Thyroid gland (tissue), 4 donors: ENCODE measurements around the gene KIF3B.

Experiments
- POLR2A ChIP-seq, 2 donors: fragments of 450-650 bp; IDR thresholded peaks; one replicate each; pipeline ENCODE4 v1.6.1; 2017; ENCODE audit warnings: antibody characterized with exemption in 2 of 2, mild to moderate bottlenecking in 2 of 2, moderate library complexity in 1 of 2
- TF ChIP-seq, protein P1 (sequence below), 6 experiments: fragments of 200-600 bp in 3 of 6; fragments of 450-650 bp in 3 of 6; sonication (generic) in 3 of 6; IDR thresholded peaks; one replicate each; pipeline ENCODE4 v1.5.1; 2016 to 2019; ENCODE audit warnings: antibody characterized with exemption in 6 of 6, mild to moderate bottlenecking in 2 of 6, inconsistent platforms in 1 of 6, moderate library complexity in 1 of 6

DNA sequence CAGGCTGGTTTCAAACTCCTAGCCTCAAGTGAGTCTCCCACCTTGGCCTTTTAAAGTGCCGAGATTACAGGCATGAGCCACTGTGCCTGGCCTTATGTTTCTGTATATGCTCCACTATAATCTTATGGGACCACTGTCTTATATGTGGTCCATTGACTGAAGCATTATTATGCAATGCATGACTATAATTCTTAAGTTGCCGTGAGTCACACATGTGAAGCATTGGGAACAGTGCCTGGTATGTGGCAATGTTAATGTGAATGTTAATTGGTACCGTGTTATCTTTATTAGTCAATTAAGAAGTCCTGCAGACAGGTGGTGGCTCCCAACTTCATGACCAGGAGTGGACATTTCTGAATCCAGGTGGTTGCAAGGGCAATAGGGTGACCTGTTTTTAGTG is 66.0 kb downstream of the KIF3B start:
- TF ChIP-seq, protein P1, sequence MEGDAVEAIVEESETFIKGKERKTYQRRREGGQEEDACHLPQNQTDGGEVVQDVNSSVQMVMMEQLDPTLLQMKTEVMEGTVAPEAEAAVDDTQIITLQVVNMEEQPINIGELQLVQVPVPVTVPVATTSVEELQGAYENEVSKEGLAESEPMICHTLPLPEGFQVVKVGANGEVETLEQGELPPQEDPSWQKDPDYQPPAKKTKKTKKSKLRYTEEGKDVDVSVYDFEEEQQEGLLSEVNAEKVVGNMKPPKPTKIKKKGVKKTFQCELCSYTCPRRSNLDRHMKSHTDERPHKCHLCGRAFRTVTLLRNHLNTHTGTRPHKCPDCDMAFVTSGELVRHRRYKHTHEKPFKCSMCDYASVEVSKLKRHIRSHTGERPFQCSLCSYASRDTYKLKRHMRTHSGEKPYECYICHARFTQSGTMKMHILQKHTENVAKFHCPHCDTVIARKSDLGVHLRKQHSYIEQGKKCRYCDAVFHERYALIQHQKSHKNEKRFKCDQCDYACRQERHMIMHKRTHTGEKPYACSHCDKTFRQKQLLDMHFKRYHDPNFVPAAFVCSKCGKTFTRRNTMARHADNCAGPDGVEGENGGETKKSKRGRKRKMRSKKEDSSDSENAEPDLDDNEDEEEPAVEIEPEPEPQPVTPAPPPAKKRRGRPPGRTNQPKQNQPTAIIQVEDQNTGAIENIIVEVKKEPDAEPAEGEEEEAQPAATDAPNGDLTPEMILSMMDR (IDR thresholded peaks at IDR 0.05) = no peak
- TF ChIP-seq POLR2A (IDR thresholded peaks at IDR 0.05) = no peak
